Gastroesophageal sphincter (tissue), 4 donors: ENCODE results near the gene DHX30. TPM values are rescaled to one million over a fixed set of nuclear protein-coding genes. Genes with fewer than 3 reads are reported as not detected.

ENCODE experiments used
- ATAC-seq: fragments of 150-250 bp; one replicate; pipeline ENCODE4 v1.9.1; 2016; ENCODE audit warnings: mild to moderate bottlenecking, moderate library complexity
- H3K27ac ChIP-seq, 4 donors: fragments of 200-600 bp; sonication (generic) in 3 of 4; 1 replicate in 3 of 4; 2 replicates in 1 of 4; pipeline ENCODE4 v1.5.1; 2016 to 2019
- H3K27me3 ChIP-seq: fragments of 200-600 bp; sonication (generic); one replicate; pipeline ENCODE4 v1.5.1; 2019
- H3K36me3 ChIP-seq, 2 donors: fragments of 200-600 bp; sonication (generic); one replicate each; pipeline ENCODE4 v1.5.1; 2019; ENCODE audit warnings: control low read depth in 1 of 2
- H3K4me1 ChIP-seq, 3 donors: fragments of 200-600 bp; sonication (generic); 1 replicate in 2 of 3; 2 replicates in 1 of 3; pipeline ENCODE4 v1.5.1; 2016 to 2019; ENCODE audit warnings: control low read depth in 2 of 3
- H3K4me3 ChIP-seq, 2 donors: fragments of 200-600 bp; sonication (generic); one replicate each; pipeline ENCODE4 v1.5.1; 2019; ENCODE audit warnings: mild to moderate bottlenecking in 1 of 2, moderate library complexity in 1 of 2
- H3K9me3 ChIP-seq, 3 donors: fragments of 200-600 bp; sonication (generic); one replicate each; pipeline ENCODE4 v1.5.1; 2017 to 2019; ENCODE audit warnings: control low read depth in 2 of 3
- CTCF ChIP-seq, 4 experiments: fragments of 200-600 bp in 2 of 4; fragments of 450-650 bp in 2 of 4; sonication (generic) in 1 of 4; IDR thresholded peaks; one replicate each; pipeline ENCODE4 v1.5.1; 2017 to 2019; ENCODE audit warnings: antibody characterized with exemption in 4 of 4, mild to moderate bottlenecking in 2 of 4, moderate library complexity in 2 of 4
- EP300 ChIP-seq: sonication (generic); formaldehyde crosslinking; IDR thresholded peaks from one replicate; pipeline ENCODE4 v1.6.1; 2017; ENCODE audit warnings: antibody characterized with exemption, mild to moderate bottlenecking
- POLR2A ChIP-seq, 2 donors: fragments of 450-650 bp; IDR thresholded peaks; one replicate each; pipeline ENCODE4 v1.6.1; 2017; ENCODE audit warnings: antibody characterized with exemption in 2 of 2, mild to moderate bottlenecking in 2 of 2, moderate library complexity in 1 of 2
- POLR2AphosphoS5 ChIP-seq: sonication (generic); formaldehyde crosslinking; IDR thresholded peaks from one replicate; pipeline ENCODE4 v1.6.1; 2017; ENCODE audit warnings: antibody characterized with exemption
- WGBS, 2 donors: methylation state at CpG; one replicate each; pipeline ENCODE4 v1.1.5; 2018; ENCODE audit warnings: low coverage in 1 of 2; 5-methylcytosine and 5-hydroxymethylcytosine counted together
- total RNA-seq, 4 donors: library from RNA; depleted of rRNA; stranded (reverse); fragments of >200 nt; gene quantifications; one replicate each; pipeline ENCODE4 v1.1.0, GENCODE V29; 2016

The DHX30 gene
- total RNA-seq, 4 donors from 2014 or later = 63.7 to 89.5 (median 65.4) TPM

DNA sequence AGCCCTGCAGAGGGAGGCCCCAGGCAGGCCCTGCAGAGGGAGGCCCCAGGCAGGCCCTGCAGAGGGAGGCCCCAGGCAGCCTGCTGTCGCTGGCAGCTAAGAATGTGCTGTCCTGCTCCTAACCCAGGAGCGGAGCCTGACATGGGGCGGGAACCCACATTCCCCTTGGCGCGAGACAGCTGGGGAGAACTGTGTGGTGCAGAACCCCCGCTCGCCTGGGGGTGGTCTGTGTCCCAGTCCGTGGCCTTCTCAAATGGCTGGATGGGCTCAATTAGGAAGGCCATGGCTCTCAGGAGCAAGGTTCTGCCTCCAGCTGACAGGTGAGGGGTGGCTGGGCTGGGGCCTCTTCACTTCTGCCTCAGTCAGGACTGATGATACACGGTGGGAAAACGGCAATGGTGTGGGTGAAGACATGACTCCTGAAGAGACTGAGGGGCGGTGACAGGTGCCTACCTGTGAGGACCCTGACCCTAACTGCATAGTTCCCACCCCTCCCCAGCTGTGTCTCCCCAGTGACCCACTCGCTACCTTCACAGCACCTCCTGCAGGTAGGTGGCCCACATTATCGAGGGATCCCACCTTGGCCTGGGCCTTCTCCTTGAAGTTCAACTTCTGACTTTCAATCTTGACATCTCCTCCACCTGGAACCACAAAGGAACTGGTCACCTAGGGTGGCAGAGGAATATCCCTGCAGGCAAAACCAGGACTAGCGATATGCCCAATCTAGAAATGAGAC, 52.0 kb downstream of the DHX30 start:
- TF ChIP-seq POLR2AphosphoS5 = no peak
- no peak for TF ChIP-seq CTCF (IDR thresholded peaks at IDR 0.05)
- TF ChIP-seq EP300 = no peak
- no peak for TF ChIP-seq POLR2A (IDR thresholded peaks at IDR 0.05)
- H3K9me3 ChIP-seq = no peaks in the 10 kb centered on the region
- H3K36me3 ChIP-seq = peaks cover 0 to 100% of the 10 kb centered on the region in 2 donors
- ATAC-seq = no peak
- no peaks in the 10 kb centered on the region for H3K27me3 ChIP-seq
- no peaks in the 10 kb centered on the region for H3K4me1 ChIP-seq
- 83% methylated on average over 1 of the region's 14 CpGs; no CpG with 5 or more reads in 1 of the 2 donors for WGBS, 2 donors
- no peak overlapping the region for H3K27ac ChIP-seq
- no peak overlapping the region for H3K4me3 ChIP-seq

GRCh38 chr3:47855461-47856383, 52.8 kb downstream of the DHX30 start:
- H3K27me3 ChIP-seq = no peaks in the 10 kb centered on the region
- peaks cover 0 to 100% of the 10 kb centered on the region in 2 donors for H3K36me3 ChIP-seq
- WGBS, 2 donors = 87 to 88% methylated on average over 3 to 12 of the region's 21 CpGs
- H3K27ac ChIP-seq = no peak overlapping the region
- TF ChIP-seq EP300 = no peak
- no peak for TF ChIP-seq POLR2AphosphoS5
- TF ChIP-seq POLR2A (IDR thresholded peaks at IDR 0.05) = no peak
- no peak for TF ChIP-seq CTCF (IDR thresholded peaks at IDR 0.05)
- ATAC-seq = no peak
- no peak overlapping the region for H3K4me3 ChIP-seq
- H3K9me3 ChIP-seq = no peaks in the 10 kb centered on the region
- H3K4me1 ChIP-seq = no peaks in the 10 kb centered on the region

GRCh38 chr3:47856669-47857068, 53.7 kb downstream of the DHX30 start:
- Histone ChIP-seq H3K4me3 (no peak overlapping the region), H3K27me3 (no peaks in the 10 kb centered on the region), H3K4me1 (no peaks in the 10 kb centered on the region), H3K36me3 (peaks cover 0 to 100% of the 10 kb centered on the region in 2 donors), H3K9me3 (no peaks in the 10 kb centered on the region), H3K27ac (no peak overlapping the region)
- 84% methylated on average over 5 of the region's 11 CpGs; no CpG with 5 or more reads in 1 of the 2 donors for WGBS, 2 donors
- TF ChIP-seq POLR2AphosphoS5 = no peak
- TF ChIP-seq POLR2A (IDR thresholded peaks at IDR 0.05) = no peak
- no peak for TF ChIP-seq EP300
- no peak for TF ChIP-seq CTCF (IDR thresholded peaks at IDR 0.05)
- no peak for ATAC-seq

DNA sequence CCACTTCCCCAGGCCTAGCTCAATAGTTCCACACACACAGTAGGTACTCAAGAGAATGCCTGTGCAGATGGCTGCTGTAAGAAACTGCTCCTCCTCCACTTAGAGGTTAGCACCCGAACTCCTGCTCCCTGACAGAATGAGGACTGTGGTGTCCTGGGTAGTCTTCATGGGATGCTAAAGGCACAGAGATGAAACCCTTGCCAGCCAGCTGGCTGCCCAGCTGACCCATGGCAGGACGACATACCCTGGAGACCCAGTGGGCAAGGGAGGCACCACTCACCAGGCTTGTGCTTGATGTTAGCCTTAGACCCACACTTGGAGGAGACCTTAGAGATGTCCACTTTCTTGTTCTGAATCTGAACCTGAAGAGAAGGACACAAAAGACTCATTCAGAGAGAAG, 54.2 kb downstream of the DHX30 start:
- 60% methylated on average over 1 of the region's 2 CpGs; no CpG with 5 or more reads in 1 of the 2 donors for WGBS, 2 donors
- TF ChIP-seq CTCF (IDR thresholded peaks at IDR 0.05) (no peak), POLR2A (IDR thresholded peaks at IDR 0.05) (no peak), POLR2AphosphoS5 (no peak), EP300 (no peak)
- no peaks in the 10 kb centered on the region for H3K4me1 ChIP-seq
- H3K36me3 ChIP-seq = peaks cover 0 to 97% of the 10 kb centered on the region in 2 donors
- ATAC-seq = no peak
- no peak overlapping the region for H3K4me3 ChIP-seq
- H3K27ac ChIP-seq = no peak overlapping the region
- H3K9me3 ChIP-seq = no peaks in the 10 kb centered on the region
- no peaks in the 10 kb centered on the region for H3K27me3 ChIP-seq
